ENCODE results near the gene WDFY4.

Gene WDFY4

GRCh38 chr10:48964038-48964437 lies 279.4 kb downstream of the WDFY4 start:
- no peaks in the 10 kb centered on the region for H3K27me3 ChIP-seq (ENCODE audit: low read depth)
- H3K9me3 ChIP-seq, result no peaks in the 10 kb centered on the region
- in situ Hi-C loops (cut with MboI; ENCODE audit: low sequenced_read_pairs), result no loop called here
- H3K36me3 ChIP-seq (replicated peaks), result no peaks in the 10 kb centered on the region
- no peak overlapping the region for H3K4me3 ChIP-seq
- H3K4me1 ChIP-seq, result no peaks in the 10 kb centered on the region
- no peak for DNase-seq (ENCODE audit: low spot score in 2 of 2)

GRCh38 chr10:48965460-48965859 lies 280.8 kb downstream of the WDFY4 start:
- Histone ChIP-seq H3K9me3 (no peaks in the 10 kb centered on the region), H3K27me3 (ENCODE audit: low read depth) (no peaks in the 10 kb centered on the region), H3K4me3 (no peak overlapping the region), H3K36me3 (replicated peaks) (no peaks in the 10 kb centered on the region), H3K4me1 (no peaks in the 10 kb centered on the region)
- in situ Hi-C loops (cut with MboI; ENCODE audit: low sequenced_read_pairs), result no loop called here
- DNase-seq (ENCODE audit: low spot score in 2 of 2), result no peak

DNA sequence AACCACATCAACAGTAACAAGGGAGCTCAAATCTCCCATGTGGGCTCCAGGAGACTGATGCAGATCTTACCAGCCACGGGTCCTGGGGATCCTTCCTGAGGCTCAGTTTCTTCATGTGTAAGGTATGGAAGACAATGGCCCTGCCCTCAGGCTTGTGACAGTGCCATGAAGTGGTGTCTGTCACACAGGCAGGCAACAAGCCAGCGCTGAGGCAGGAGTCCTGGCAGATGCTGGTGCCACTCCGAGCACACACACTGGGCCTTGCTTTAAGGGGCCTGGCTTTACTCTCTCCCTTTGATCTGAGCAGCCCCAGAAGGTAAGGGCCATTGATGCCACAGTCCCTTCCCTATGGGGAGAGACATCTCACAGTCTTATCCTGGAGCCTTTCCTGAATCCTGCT lies 283.4 kb downstream of the WDFY4 start:
- no peaks in the 10 kb centered on the region for H3K27me3 ChIP-seq (ENCODE audit: low read depth)
- no peaks in the 10 kb centered on the region for H3K4me1 ChIP-seq
- no peak for DNase-seq (ENCODE audit: low spot score in 2 of 2)
- no peaks in the 10 kb centered on the region for H3K9me3 ChIP-seq
- in situ Hi-C loops (cut with MboI; ENCODE audit: low sequenced_read_pairs), result no loop called here
- H3K36me3 ChIP-seq (replicated peaks), result no peaks in the 10 kb centered on the region
- no peak overlapping the region for H3K4me3 ChIP-seq

- H3K4me1 ChIP-seq, result no peaks in the 10 kb centered on the region
- no peak overlapping the region for H3K4me3 ChIP-seq
- DNase-seq (ENCODE audit: low spot score in 2 of 2), result no peak
- no peaks in the 10 kb centered on the region for H3K9me3 ChIP-seq
- in situ Hi-C loops (cut with MboI; ENCODE audit: low sequenced_read_pairs), result no loop called here
- H3K36me3 ChIP-seq (replicated peaks), result no peaks in the 10 kb centered on the region
- no peaks in the 10 kb centered on the region for H3K27me3 ChIP-seq (ENCODE audit: low read depth)
These were observed 285.4 kb downstream of the WDFY4 start for GRCh38 chr10:48970046-48970445.

DNA sequence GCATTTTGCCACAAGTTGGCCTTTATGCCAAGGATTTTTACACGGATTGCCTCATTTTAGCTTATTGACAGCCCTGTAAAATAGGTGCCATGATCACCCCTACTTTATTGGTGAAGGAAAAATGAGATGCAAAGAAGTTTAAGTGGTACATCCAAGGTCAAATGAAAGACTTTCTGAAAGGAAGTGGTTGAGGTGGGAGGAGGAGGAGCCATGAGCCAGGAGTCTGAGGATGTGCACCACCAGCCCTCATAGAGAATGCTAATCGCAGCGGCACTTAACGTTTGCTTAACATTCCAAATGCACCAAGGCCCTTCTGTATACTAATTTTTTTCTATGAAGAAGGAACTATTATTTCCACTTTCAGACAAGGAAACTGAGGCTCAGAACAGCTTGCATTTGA lies 286.0 kb downstream of the WDFY4 start:
- H3K27me3 ChIP-seq (ENCODE audit: low read depth), result no peaks in the 10 kb centered on the region
- no peak overlapping the region for H3K4me3 ChIP-seq
- no peaks in the 10 kb centered on the region for H3K36me3 ChIP-seq (replicated peaks)
- DNase-seq (ENCODE audit: low spot score in 2 of 2), result no peak
- in situ Hi-C loops (cut with MboI; ENCODE audit: low sequenced_read_pairs), result no loop called here
- H3K4me1 ChIP-seq, result no peaks in the 10 kb centered on the region
- no peaks in the 10 kb centered on the region for H3K9me3 ChIP-seq

DNA sequence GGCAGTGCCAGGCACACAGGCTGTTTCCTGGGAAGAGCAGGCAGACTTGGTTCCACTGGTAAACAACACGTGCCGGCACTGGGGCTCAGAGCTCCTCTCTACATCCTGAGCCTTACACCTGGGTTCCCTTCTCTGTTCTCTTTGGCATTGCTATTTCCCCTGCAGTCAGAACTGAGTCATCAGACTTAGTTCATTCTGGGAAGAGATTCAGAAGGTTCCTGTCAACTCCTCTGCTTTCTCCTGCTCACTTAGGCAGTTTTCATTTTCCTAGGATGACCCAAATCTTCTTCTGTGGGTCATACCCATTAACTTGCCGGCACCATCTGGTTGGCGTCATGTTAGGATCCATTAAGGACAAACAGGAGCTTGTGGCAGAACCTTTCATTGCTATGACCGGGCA lies 288.4 kb downstream of the WDFY4 start:
- in situ Hi-C loops (cut with MboI; ENCODE audit: low sequenced_read_pairs), result no loop called here
- H3K36me3 ChIP-seq (replicated peaks), result no peaks in the 10 kb centered on the region
- no peaks in the 10 kb centered on the region for H3K9me3 ChIP-seq
- no peak for DNase-seq (ENCODE audit: low spot score in 2 of 2)
- H3K27me3 ChIP-seq (ENCODE audit: low read depth), result no peaks in the 10 kb centered on the region
- no peaks in the 10 kb centered on the region for H3K4me1 ChIP-seq
- no peak overlapping the region for H3K4me3 ChIP-seq

DNA sequence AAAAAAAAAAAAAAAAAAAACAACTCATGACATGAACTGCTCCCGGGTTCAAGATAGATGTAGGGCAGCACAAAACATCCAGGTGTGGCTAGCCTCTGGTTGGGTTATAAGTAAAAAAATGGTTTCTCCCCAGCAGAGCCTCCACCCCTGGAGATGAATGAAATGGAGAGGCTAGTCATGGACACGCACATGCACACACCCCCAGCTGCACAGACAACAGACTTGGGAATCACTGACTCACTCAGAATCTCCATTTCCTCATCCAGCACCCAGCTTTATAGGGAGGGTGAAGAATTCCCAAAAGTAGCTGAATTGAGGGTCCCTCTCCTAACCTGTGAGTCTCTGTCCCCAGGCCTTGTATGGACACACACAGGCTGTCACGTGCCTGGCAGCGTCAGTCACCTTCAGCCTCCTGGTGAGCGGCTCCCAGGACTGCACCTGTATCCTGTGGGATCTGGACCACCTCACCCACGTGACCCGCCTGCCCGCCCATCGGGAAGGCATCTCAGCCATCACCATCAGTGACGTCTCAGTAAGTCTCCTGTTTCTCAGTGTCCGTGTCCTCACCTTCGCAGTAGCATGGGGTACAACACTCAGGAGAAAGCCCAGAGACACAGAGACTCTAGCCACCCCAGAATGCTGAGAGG lies 290.0 kb downstream of the WDFY4 start:
- in situ Hi-C loops (cut with MboI; ENCODE audit: low sequenced_read_pairs), result no loop called here
- Histone ChIP-seq H3K36me3 (replicated peaks) (no peaks in the 10 kb centered on the region), H3K9me3 (no peaks in the 10 kb centered on the region), H3K4me3 (no peak overlapping the region), H3K27me3 (ENCODE audit: low read depth) (no peaks in the 10 kb centered on the region), H3K4me1 (no peaks in the 10 kb centered on the region)
- no peak for DNase-seq (ENCODE audit: low spot score in 2 of 2)

DNA sequence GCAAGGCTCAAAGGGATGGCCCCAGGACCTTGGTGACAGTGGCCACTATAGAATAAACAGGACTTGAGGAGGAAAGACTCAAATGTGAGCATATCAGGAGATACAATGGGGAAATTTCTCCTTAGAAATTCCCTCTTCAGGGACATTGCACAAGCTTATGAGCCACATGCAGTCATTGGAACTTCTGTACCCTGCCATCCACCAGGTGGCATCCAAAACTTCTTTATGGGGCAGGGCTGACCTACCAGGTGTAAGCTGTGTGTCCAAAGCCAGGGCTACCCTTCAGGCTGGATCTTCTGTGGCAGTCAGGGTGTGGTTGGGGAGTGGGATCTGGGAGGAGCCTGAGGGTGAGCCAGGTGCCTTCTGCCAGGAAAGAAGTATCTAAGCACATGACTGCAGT lies 291.5 kb downstream of the WDFY4 start:
- in situ Hi-C loops (cut with MboI; ENCODE audit: low sequenced_read_pairs), result no loop called here
- Histone ChIP-seq H3K9me3 (no peaks in the 10 kb centered on the region), H3K27me3 (ENCODE audit: low read depth) (no peaks in the 10 kb centered on the region), H3K36me3 (replicated peaks) (no peaks in the 10 kb centered on the region), H3K4me3 (no peak overlapping the region), H3K4me1 (no peaks in the 10 kb centered on the region)
- no peak for DNase-seq (ENCODE audit: low spot score in 2 of 2)

GRCh38 chr10:48978318-48978717 lies 293.6 kb downstream of the WDFY4 start:
- H3K9me3 ChIP-seq, result no peaks in the 10 kb centered on the region
- H3K4me1 ChIP-seq, result no peaks in the 10 kb centered on the region
- no peaks in the 10 kb centered on the region for H3K36me3 ChIP-seq (replicated peaks)
- in situ Hi-C loops (cut with MboI; ENCODE audit: low sequenced_read_pairs), result no loop called here
- DNase-seq (ENCODE audit: low spot score in 2 of 2), result no peak
- H3K27me3 ChIP-seq (ENCODE audit: low read depth), result no peaks in the 10 kb centered on the region
- no peak overlapping the region for H3K4me3 ChIP-seq

DNA sequence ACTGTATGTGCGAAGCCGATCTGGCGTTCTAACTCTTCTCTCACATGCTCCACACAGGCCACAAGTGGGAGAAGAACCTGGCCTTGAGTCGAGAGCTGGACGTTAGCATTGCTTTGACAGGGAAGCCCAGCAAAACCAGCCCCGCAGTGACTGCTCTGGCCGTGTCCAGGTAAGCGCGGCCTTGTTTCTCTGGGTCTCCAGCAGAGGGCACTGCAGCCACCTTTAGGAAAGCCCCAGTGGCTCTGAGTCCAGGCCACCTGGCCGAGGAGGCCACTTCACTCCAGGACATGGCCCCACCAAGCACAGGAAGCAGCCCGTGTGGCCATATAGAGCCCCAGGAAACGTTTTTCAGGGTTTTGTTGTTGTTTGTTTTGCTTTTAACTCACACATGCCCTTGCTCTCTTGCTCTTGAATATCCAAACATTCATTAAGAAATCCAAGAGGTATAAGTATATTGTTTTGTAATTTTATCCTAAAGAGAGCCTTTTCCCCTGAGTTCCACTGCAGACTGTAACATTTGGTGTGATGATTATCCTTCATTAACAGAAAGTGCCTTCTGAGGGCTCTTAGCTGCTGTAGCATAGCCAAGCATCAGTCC lies 296.7 kb downstream of the WDFY4 start:
- H3K27me3 ChIP-seq (ENCODE audit: low read depth), result no peaks in the 10 kb centered on the region
- H3K36me3 ChIP-seq (replicated peaks), result no peaks in the 10 kb centered on the region
- H3K9me3 ChIP-seq, result no peaks in the 10 kb centered on the region
- H3K4me3 ChIP-seq, result no peak overlapping the region
- H3K4me1 ChIP-seq, result no peaks in the 10 kb centered on the region
- in situ Hi-C loops (cut with MboI; ENCODE audit: low sequenced_read_pairs), result no loop called here
- DNase-seq (ENCODE audit: low spot score in 2 of 2), result peak; percentile 6 to 60

DNA sequence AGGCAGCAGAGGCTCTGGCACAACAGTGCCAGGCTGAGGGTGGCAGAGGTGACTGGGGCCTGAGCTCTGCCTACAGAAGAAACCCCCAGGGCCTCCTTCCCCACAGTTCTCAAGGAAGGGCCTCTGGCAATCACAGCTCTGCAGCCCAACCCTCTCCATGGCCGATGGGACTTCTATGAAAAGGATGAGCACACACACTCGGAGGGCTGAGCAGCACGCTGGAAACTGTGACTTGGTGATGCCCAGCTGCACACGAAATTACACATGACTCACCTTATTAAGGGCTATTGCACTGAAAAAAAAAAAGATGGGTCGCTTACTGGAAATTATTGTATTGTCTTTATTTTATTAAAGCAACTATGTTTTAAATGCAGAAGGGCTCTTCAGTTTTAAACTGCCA lies 297.9 kb downstream of the WDFY4 start:
- no peak overlapping the region for H3K4me3 ChIP-seq
- H3K9me3 ChIP-seq, result no peaks in the 10 kb centered on the region
- H3K27me3 ChIP-seq (ENCODE audit: low read depth), result no peaks in the 10 kb centered on the region
- no peak for DNase-seq (ENCODE audit: low spot score in 2 of 2)
- no peaks in the 10 kb centered on the region for H3K36me3 ChIP-seq (replicated peaks)
- in situ Hi-C loops (cut with MboI; ENCODE audit: low sequenced_read_pairs), result no loop called here
- no peaks in the 10 kb centered on the region for H3K4me1 ChIP-seq

DNA sequence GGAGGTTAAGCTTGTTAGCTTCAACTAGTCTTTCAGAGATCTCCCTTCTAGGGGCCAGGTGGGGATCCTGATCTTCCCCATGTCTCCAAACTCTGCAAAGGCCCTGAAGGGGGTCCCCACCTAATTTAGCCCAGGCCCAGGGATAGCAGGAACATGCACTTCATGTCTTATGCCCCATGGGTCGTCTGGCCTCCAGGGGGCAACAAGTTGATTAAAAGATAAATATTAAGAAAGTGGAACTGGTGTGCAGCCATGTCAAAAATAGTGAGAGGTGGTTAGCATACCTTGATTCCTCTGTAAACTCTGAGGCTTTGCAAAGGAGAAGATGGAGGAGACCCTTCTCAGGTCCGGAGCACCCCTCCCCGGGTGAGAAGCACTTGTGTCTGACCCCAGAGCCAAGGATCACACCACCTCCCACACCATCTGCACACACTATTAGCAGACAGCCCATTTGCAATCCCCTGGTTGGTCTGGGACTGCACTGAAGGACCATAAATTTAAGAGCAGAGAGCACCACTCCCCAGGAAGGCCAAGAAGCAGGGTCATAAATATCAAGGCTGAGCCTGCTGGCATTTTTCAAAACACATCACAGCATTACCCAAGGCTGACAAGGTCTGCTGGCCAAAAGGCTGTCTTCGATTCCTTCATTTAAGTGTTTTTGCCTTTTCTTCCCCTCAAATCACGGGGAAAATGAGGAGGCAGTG lies 299.1 kb downstream of the WDFY4 start:
- H3K27me3 ChIP-seq (ENCODE audit: low read depth), result no peaks in the 10 kb centered on the region
- no peaks in the 10 kb centered on the region for H3K4me1 ChIP-seq
- no peak for DNase-seq (ENCODE audit: low spot score in 2 of 2)
- no peaks in the 10 kb centered on the region for H3K36me3 ChIP-seq (replicated peaks)
- H3K9me3 ChIP-seq, result no peaks in the 10 kb centered on the region
- no peak overlapping the region for H3K4me3 ChIP-seq
- in situ Hi-C loops (cut with MboI; ENCODE audit: low sequenced_read_pairs), result no loop called here

DNA sequence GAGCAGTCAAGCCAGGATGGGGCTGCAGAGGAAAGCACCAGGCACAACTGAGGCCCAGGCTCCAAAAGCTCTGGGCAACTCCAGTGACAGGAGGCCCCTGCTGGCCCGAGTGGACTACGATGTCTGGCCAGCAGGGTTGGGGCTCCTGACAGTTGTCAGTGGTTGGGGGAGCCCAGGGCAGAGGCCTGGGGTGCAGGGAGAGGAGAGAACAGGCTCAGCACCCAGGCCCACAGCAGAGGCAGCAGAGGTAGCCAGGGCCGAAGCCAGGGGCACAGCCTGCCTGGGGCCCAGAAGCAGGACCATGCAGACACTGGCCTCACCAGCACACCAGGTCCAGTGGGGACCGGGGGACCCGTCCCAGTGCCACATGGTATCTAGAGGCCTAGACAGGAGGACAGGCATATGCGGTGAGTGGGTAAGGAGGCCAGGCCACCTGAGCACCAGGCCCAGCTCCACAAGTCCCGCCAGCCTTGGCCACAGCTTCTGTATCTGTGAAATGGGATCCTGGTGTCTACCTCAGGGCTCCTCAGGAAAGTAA lies 301.0 kb downstream of the WDFY4 start:
- Histone ChIP-seq H3K4me3 (no peak overlapping the region), H3K9me3 (no peaks in the 10 kb centered on the region), H3K36me3 (replicated peaks) (no peaks in the 10 kb centered on the region), H3K27me3 (ENCODE audit: low read depth) (no peaks in the 10 kb centered on the region), H3K4me1 (no peaks in the 10 kb centered on the region)
- no peak for DNase-seq (ENCODE audit: low spot score in 2 of 2)
- in situ Hi-C loops (cut with MboI; ENCODE audit: low sequenced_read_pairs), result no loop called here

- no peaks in the 10 kb centered on the region for H3K36me3 ChIP-seq (replicated peaks)
- in situ Hi-C loops (cut with MboI; ENCODE audit: low sequenced_read_pairs), result no loop called here
- no peaks in the 10 kb centered on the region for H3K4me1 ChIP-seq
- no peak overlapping the region for H3K4me3 ChIP-seq
- no peak for DNase-seq (ENCODE audit: low spot score in 2 of 2)
- no peaks in the 10 kb centered on the region for H3K9me3 ChIP-seq
- no peaks in the 10 kb centered on the region for H3K27me3 ChIP-seq (ENCODE audit: low read depth)
These were observed 305.6 kb downstream of the WDFY4 start for GRCh38 chr10:48990226-48990625.

All from HAP-1 (cell line).